ELR (cell line): ENCODE results near the gene KDM5C.
A peak's percentile ranks its signal among the peaks of the same experiment; 100 is the strongest.

Source experiments
- DNase-seq: peaks from one replicate; pipeline ENCODE4 v3.0.0-alpha.2; 2015; ENCODE audit warnings: low read depth

Gene KDM5C

DNA sequence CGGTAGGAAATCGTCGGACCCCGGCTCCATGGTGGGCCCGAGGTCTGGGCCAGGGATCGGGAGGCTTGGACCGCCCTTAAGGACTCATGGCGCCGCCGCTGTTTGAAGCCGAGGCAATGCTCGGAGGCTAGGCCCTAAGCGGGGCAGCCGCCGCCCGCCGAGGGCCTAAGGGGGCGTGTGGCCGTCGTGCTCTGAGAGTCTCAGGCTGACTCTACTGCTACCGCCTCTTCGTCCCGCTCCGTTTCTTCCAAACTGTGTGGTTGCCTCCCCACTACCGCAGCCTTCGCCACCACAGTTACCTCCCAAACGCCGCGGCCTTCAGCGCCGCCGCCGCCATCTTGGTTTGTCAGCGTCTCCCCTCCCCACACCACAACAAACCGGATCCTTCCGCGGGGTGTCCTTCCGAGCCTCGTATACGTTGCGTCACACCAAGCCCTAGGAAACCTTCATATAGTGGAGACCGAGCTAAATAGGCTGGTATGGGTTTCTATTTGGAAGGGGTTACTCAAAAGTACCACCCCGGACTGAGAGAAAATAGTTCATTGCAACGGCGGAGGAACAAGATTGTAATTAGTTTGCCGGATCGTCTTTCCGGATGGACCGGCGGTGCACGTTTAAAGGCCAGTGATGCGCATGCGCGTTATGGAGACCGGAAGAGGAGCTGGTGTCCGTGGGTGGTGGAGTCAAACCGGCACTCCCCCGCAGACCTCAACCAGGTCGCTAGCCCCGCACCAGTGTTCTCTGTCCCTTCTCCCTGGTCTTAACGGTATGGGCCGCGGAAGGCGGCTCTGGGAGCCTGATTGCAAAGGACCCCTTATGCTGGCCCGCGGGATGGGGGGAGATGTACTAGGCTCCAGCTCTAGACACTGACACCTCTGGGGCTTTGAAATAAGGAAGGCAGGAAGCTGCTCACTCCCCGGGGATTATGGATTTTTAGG is at the start of gene KDM5C:
Gene KDM5C (minus strand): TSS at position 348 of the 938 bp plus-strand sequence. CDS start 318 bp downstream, at position 30.
- DNase-seq, result peak; percentile 93

DNA sequence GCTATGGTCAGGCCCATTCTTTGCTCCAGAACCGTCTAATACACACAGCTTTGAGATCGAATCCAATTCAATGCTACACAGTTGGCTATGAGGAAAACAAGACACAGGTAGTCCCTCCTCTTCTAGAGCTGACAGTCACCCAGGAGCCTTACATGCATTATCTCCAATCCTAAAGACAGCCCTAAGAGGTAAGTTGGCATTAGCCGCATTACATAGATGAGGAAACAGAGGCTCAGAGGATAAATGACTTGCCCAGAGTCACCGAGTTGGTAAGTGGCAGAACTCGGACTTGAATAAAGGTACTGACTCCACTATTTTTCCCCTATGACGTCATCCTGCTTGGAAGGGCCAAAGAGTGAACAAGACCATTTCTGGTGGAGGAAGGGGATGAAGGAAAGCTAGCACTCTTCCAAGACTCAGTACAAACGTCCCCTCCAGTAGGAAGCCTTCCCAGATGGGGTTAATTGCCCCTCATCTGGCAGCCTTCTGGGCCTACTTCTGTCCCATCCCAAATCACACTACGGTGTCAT is 47.9 kb upstream of the KDM5C start:
- no peak for DNase-seq

DNA sequence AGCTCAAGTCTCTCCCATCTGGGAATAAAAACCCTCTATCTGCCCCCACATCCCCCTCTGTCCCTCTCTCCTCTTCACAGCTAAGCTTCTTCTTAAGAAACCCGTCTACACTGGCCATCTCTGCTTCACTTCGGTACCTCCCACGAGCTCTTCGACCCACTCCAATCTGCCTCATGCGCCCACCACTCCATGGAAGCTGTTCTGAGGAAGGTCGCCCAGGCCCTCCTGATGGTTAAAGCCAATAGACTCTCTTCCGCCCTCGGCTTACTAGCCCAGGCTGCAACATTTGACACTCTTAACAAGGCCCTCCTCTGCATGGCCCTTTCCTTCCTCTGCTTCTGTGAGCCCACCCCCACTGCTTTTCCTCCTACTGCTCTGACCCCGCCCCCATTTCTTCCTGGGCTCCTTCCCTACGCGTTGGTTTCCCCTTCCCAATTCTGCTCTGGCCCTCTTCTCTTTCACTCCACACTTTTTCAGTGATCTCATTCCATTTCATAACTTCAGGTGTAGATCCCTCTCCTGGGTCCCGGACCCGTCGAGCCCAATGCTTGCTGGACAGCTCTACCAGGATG is 44.6 kb upstream of the KDM5C start:
- DNase-seq, result no peak

DNA sequence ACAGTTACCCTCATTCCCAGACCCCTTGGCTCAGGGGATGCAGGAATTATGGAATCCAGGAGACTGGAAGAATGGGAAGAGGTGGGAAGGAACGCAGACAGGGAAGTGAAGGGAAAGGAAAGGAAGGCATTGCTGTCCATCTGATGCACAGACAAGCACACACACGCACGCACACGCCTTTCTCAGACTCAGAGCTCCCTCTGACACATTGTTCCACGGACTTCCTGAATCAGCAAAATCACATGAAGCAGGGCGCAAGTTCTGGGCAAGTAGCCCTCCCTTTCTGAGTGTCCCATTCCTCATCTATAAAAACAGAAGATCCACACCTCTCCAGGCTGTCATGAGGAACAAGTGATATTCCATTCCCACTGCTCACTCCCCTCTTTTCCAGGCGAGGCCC is 43.2 kb upstream of the KDM5C start:
- DNase-seq, result no peak

DNA sequence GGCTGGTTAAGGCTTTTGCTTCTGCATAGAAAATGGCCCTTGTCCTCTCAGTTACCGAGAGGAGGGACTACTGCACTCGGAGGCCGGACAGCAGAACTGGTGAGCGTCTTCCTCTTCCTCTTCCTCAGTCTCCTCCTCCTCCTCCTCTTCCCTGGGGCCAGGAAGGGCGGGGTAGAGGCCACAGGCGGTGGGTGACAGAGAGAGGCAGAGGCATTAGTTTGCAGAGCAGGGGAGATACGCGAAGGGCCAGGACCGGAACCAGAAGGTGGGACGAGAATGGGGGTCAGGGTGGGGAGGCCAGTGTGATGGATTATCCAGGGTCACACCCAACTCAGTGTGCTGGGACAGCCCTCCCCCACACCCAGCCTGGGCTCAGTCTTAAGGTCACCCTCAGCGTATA is 41.9 kb upstream of the KDM5C start:
- no peak for DNase-seq

DNA sequence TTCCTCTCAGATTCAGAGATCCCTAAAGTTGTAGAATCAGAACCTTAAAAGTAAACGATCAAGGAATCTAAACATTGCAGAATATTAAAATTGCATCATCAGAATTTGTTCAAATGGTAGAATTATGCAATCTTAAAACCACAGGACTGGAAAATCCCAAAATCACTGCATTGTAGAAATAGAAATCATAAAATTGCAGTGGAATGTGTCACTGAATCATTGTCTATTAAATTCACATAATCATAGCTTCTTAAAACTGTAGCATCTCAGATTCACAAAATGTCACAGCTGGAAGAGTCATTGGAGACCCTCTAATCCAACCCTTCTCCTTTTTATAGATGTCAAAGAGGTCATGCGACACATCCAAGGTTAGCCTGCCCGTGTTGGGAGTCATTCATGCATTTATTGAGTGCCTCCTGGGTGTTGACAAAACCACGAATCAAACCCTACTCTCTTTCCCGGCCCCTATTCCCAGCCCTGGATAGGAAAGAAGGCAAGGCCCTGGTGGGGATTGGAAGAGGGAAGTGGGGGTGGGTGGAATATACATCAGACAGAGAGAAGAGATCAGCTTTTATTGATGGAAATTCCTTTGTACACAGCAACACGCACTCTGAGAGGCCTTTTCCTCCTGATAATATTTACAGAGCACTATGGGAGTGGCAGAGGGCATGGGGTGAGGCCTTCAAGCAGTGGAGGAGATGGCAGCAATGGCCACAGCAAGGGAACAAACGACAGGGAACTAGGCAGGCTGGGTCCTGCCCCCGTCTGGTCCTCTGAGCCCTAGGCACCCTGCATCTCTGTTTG is 41.0 kb upstream of the KDM5C start:
- peak; percentile 60 for DNase-seq

DNA sequence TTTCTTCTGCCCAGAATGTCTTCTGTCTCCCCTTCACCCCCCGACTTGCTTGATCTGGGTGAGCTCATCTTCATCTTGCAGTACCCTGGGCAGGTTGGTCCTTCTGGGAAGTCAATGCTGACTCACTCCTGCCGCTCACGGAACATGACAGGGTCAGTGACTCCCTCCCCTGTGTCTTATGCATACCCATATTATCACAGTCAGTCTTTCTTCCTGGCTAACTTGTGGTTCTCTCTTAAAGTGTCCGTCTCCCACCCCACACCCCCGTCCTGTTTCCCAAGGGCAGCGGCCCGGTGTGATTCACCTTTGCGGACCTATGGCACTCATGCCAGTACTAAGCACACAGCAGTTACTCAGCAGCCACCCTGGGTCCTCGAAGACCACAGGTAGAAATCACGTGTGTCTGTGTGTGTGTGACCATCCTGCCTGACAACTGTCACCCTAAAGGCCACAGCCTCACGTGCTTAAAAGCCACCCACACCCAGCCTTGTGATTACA is 38.6 kb upstream of the KDM5C start:
- peak; percentile 89 for DNase-seq

DNA sequence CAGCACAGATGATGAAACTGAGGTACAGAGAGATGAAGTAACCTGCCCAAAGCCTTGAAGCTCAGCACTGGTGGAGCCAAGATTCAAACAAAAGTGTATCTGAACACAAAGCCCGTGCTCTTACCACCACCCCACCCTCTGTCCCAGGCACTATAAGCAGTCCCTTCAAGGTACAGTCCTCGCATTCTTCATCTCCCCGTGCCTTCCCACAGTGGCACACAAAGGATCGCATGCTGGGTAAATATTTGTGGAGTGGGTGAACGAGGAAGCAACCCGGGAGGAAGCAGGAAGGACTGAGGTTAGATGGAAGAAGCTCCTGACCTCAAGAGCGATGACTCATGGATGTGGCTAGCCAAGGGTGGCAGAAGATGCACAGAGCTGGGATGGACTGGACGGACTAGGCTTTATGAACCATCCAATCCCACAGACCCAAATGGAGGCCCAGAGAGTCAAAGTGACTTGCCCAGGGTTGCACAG is 37.9 kb upstream of the KDM5C start:
- peak; percentile 89 for DNase-seq

DNA sequence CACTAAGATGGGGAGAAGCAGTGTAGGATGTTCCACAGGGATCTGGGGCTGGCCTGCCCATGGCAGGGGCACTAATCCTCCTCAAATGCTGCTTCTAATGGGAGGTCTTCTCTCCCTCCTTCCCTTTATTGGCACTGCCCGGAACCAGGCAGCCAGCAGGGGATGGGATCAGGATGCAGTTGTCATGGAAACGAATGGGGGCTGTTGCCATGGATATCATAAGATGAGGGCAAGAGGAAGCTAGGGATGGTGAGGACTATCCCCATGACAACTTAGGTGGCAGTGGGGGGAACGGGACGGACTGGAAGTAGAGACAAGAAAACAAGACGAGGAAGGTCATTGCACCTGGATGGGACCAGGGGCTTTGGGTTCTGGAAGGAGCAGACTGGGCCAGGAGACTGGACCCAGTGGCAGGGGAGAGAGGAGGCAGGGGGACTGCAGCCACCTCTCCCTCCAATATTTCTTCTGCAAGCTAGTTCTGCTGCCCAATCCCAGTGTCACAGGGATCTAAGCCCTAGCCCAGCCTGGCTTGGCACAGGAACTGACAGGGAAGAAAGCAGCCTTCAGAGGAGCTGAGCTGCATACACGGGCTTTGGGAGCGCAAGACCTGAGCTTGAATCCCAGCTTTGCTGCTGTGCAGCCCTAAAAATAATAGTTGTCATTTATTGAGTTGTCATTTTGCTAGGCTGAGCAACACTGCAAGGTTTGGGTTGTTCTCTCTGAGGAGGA is 37.3 kb upstream of the KDM5C start:
- DNase-seq, result no peak

DNA sequence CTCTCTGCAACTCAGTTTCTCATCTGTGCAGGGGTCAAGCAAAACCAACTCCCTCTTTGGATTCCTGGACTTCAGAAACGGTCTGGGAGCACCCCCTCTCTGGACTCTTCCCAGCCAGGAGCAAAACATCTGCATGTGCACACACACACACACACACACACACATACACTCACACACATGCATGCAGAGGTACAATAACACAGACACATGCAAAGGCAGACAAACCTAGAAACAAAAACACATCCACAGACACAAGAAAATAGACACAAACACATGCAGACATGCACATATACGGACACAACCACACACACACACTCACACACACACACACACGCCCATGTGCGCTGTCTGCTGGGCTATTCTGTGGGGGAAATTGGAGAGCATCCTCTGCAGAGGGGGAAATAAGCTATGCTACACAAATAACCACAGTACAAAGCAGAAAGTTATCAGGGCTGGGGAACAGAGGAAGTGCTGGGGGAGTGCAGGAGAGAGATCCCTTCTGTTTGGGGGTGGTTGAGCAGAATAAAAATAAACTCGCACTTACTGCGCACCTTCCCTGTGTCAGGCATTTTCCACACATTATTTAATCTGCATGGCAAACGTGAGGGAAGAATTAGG is 36.5 kb upstream of the KDM5C start:
- DNase-seq, result no peak

DNA sequence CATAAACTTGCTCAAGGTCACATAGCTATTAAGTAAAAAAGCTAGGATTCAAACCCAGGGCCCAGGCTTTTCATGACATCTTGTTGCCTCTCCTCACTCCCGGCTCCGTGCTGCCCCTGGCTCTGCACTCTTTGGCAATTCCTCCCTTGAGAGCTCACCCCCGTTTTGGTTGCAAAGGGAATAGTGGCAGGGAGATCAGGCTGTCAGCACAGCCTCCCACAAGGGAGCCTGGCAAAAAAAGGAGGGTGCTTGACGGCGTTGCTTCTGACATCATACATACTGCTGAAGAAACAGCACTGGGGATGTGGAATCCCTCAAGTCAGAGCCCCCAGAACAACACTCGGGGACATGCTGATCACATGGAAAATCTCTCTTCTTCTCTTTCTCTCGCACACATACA is 35.8 kb upstream of the KDM5C start:
- DNase-seq, result no peak

DNA sequence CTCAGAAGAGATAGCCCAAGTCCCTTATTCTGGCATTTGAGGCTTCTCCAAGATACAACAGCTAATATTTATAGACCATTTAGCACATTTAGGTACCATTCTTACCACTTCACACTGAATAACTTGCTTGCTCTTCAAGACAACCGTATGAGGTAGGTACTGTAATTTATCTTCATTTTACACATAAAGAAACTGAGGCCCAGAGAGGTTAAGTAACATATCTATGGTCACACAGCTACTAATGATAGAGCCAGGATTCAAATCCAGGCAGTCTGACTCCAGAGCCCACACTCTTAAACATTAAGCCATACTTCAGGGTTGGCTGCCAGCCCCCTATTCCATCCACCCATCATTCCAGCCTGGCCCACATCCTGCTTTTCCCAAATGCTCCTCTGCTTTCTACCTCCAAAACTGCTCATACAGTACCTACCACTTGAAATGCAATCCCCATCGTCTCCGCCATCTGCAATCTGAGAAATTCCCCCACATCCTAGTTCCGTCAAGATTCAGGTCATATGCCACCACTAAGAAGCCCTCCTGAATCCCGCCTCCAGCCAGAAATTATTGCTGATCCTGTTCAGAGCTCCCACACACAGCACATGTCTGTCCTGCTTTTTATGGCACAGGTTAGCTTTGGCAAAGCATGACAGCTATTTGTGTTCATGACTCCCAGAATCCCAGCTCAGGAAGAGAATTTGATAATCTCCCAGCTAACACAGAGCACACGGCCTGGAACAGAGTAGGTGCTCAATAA is 32.8 kb upstream of the KDM5C start:
- no peak for DNase-seq

DNA sequence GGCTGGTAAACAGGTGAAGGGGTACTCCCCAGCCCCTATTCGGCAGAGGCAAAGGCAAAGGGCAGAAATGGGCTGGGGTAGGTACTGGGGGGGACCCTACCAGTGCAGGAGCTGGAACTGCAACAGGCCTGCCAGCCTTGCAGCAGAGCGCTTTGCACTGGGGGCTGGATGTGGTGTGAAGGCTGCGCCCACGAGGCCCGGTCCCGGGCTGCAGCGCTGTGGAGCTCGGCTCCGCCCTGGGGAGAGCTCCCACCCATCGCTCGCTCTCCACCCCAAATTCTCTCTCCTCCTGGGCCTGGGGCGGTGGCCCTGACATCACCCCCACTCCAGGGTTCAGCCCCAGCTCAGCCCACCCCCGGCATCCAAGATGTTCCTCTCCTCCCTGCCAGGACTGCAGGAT is 32.2 kb upstream of the KDM5C start:
- DNase-seq, result no peak

DNA sequence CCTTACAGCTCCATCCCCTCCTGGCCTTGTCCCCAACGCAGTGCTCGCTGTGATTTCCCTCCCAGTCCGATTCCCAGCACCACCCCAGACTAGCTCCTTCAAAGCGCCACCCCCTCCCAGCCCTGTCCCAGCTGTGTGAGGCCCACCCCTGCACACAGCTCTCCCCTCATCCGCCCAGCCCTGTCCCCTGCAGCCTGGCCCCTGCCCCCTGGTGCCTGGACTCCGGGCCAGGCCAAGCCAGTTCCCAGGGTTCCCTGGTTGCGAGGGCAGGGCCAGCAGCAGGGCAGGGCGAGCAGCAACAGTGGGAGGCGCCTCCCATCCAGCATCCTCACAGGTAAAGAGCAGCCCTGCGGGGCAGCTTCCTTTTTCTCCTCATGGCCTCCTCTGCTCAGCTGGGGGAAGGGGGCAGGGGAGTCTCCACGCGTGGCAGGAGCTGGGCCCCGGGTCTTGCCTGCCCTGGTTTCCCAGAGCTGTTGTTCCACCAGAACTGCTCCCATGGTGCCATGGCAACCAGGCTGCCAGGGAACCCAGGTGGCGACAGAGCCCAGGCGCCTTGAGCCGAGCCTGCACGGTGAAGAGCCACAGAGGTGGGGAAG is 31.5 kb upstream of the KDM5C start:
- no peak for DNase-seq

DNA sequence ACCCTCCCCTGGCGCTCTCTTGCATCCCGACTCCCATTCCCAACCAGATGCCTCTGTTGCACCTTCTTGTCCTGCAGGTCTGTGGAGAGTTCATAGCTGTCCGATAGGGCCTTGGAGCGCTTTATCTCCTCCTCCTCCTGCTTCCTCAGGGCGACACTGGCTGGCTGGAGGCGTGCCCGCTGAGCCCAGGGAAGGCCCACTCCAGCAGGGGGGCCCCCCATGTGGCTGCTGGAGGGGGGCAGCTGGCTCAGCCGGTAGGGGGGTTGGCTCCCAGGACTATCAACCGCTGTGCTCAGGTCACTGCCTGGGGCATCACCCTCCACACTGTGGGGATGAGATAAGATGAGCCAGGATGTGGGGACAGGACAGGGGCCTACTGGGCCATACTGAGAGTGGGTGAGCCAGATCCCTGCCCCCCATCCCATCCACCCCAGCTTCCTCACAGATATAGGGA is 30.8 kb upstream of the KDM5C start:
- DNase-seq, result no peak

DNA sequence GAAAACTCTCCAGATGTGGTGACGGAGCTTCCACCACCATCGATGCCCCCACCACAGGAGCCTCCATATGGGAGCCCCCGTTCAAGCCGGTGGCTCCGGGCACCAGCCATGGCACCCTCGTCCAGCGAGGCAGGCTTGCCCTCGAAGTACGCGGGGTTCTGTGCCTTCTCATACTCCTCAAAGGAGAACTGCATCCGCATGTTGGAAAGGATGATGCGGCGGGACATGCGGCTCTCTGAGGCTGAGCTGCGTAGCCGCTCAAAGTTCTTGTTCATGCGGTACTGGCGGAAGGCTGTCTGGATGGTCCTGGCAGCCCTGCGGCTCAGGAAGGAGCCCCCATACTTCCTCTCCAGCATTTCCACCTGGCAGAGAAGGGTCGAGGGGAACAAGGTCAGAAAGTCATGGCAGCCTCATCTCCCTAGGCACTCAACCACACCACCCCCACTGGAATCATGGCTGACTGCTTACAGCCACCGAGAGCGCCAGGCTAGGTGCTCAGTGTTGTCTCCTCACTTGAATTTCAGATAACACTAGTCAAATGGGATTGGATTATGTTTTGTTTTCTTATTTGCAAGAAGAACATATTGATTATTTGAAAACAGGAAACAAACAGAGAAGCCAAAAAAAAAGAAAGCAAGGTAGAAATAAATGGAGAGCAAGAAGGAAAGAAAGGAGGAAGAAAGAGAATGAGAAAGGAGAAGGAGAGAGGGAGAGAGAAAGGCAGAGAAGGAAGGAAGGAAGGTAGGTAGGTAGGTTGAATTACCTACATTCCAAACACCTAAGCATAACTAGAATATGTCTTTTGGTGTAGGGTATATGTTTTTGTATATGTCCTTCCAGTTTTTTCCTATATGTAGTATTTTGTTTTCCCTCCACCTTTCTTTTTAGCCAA is 29.8 kb upstream of the KDM5C start:
- no peak for DNase-seq

DNA sequence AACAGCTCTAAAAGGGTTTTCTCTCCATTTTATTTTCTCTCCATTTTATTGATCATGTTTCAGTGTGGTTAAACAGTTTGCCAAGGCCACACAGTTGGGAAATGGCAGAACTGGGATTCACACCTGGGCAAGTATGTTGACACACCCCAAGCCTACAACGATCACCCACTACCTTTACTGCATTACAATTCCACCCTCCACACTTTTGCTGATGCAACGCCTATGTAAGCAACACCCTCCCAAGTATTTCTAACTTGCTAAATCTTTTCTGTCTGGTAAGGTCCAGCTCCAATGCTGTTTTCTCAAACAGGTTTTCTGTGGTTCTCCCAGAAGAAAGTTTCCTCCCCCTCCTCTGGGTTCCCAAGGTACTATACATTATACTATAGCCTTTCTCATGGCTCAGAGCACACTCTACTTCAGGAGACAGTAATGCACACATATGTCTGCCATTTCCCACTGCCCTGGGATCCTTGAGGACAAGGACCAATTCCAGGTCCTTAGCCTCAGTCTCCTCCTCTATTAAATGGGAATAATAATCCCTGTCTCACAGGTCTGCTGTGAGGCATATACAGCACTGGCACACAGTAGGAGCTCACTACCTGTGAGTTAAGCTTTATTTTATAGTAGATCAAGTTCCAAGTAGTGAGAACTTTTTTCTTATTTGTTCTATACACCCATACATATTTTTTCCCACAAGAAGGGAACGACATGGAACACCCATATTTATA is 28.4 kb upstream of the KDM5C start:
- no peak for DNase-seq

DNA sequence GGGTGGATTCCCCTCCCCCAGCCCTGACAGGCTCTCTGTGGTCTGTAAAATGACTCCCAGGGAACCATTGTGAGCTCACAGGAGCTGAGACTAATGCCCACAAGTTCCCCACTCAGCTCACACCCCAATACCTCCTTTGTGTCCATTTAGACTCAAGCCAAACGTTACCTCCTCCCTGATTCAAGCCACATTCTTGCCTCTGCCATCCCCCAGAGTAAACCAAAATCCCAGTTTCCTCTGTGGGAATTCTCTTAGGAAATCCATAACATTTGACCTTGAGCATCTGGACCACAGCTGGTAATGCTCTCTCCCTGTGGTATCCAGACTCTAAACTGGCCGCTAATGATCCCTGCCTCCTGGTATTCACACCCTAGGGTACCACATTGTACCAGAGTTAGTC is 26.3 kb upstream of the KDM5C start:
- DNase-seq, result no peak
